NCI-H526 treated with DMSO at 0.1 percent for 48 hours (cell line): ENCODE measurements around the gene RSPO3.

Experiments
- DNase-seq: peaks from one replicate; lab custom pipeline; 2025; lab: John Stamatoyannopoulos, UW

The RSPO3 gene

GRCh38 chr6:127164036-127164435 lies 45.6 kb downstream of the RSPO3 start:
- DNase-seq: no peak

- DNase-seq: no peak
These were observed 46.1 kb downstream of the RSPO3 start for GRCh38 chr6:127164565-127164964.

DNA sequence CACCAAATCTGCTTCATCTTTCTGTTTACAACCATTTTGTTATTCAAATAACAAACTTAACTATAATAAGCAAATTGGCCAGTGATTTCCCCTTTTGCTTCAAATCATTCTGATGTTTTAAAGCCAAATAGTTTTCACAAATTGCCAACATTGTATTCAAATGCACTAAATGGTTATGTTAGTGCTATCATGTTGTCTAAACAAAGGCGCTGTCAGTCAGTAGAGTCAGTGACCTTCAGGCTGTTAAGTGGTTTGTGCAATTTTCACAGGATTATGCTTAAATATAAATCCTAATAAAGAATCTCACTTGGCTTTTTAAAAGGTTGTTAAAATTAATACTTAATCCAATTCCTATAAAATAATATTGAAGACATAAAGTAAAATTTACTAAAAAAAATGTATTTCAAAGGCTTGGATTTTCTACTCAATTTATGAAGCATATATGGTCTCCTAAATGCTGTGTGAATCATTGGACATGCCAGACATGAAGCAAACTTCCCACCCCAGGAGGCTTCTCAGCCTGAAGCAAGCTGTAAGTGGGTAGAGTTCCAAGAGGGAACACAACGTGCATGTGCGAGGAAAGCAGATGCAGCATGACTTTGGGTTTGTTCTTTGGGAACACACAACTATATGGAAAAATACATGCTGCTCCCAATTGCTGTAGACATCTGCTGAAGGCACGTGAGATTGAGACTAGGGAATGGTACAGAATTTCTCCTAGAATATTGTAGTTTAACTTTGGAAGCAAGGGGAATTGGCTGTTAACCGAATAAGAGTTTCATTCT lies 54.9 kb downstream of the RSPO3 start:
- no peak for DNase-seq

DNA sequence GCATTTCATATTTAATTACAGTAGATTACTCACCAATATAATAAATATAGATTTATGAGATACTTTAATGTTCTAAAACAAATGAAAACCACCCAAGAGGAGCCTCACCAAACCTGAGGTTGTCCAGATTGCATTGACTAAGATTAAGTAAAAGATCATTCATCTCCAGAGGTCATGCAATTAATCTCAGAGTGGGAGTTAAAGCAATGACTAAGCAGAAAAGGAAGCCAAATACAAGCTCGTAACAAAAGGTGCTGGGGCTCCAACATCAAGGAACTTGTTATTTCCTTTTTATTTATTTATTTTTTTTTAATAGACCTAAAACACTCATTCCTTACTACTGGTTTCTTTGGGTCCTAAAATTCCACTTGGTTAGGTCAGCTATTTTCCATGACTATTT lies 57.7 kb downstream of the RSPO3 start:
- DNase-seq: no peak

- DNase-seq: no peak
These were observed 58.8 kb downstream of the RSPO3 start for GRCh38 chr6:127177030-127177922.

- no peak for DNase-seq
These were observed 59.4 kb downstream of the RSPO3 start for GRCh38 chr6:127177923-127178231.

DNA sequence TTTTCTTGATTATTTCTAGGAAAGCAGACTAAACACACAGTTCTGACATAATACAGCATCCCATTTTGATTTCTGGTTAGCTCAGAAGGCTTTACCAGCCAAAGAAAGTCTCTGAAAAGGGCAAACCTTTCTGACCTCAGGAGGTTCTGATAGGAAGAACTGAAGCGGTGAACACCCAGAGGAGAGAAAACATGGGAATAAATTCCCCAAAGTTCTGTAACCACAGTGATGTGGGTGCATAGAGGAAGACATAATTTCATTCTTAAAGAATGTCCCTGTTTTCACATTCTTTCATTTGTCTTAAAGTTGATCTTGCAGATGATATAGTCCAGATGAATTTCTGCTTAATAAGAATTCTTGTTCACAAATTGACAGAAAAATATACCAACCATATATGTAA lies 60.3 kb downstream of the RSPO3 start:
- no peak for DNase-seq

DNA sequence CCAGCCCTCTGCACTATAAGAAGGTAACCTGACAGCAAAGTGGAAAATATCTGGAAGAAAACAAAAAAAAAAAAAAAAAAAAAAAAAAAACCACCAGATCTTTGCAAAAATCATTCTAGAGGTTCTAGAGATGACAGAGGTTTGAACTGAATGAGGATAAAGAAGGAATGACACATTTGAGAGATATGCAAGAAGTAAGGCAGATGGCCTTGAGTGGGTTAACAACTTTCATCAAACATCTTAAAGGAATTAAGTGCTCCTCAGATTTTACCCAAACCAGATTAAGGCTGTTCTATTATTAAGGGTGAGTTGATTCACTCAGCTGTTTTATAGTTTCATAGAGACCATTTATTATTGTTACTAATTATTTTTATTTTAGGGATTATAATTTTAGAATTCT lies 62.0 kb downstream of the RSPO3 start:
- no peak for DNase-seq

DNA sequence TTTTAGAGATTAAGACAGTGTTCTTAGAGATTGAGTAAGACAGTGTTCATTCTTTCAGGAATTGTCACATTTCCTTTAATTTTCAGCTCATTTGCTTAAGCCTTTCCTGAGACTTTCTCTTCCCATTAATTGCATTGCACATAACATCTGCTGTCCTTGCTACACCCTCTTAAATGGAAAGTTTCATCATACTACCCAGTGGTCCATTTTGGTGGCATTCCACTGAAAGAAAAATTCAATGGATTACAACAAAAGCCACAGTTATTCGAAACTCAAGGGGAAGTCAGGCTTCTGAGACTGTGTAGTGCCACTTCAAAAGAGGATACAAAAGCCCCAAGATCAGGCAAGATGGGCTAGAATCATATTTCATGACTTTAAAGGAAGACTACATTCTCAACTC lies 64.0 kb downstream of the RSPO3 start:
- DNase-seq: no peak

DNA sequence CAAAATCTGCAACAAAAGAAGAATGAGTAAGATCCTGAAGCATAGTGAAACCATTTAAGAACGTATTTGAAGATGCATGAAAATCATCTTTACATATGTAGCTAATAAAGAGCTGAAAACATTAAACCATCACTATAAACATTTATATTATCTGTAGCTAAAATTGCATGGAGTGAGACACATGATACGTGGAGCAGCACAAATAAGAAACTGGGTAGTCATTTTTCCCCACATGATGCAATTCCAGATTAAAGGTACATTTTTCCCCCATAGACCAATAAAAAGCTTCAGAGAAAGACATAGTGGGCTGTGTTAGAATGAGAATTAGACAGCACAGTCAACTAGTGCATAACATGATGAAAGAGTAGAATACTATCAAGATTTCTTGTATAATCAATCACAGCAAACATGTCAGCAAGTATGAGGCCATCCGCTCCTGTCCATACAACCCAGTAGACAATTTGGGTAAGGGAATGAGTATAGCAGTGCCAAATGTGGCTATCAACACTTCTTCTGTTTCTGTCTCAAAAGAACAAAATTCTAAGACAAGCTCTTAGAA lies 67.0 kb downstream of the RSPO3 start:
- DNase-seq: no peak

- DNase-seq: no peak
These were observed 68.4 kb downstream of the RSPO3 start for GRCh38 chr6:127186889-127187288.

DNA sequence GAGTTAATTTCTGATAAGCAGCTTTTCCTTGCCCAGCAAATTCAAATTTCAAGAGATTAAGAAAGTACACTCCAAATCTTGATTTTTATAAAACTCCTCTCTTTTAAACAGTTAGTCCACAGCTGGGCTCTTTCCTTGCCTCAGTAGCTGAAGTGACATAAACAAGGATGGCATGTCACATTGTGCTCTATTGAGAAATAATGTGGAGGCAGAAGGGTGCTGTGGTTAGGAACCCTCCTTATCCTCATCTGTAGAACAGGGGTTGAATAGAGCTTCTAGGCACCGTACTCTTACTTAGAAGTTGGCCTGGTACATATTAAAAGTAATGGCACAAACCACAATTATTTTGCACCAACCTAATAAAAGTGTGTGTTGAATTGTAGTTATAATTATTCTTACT lies 70.3 kb downstream of the RSPO3 start:
- DNase-seq: no peak

DNA sequence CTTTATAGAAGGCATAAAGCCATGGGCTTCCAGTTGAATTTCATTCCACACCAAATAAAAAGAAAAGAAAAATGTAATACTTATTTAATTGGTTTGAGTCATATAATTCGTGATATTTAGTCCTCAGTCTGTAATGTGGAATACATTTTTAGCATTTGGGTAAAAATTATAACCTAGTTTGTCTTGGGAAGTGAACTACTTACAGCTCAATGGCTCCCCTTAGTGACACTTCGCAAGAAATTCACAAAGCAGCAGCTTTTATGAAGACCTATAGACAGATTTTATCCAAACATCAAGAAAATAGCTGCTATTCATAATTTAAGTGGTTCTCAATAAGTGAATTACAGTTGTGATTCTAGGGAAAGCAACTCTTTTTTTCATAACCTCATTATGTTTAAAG lies 72.1 kb downstream of the RSPO3 start:
- peak; percentile 11 for DNase-seq

DNA sequence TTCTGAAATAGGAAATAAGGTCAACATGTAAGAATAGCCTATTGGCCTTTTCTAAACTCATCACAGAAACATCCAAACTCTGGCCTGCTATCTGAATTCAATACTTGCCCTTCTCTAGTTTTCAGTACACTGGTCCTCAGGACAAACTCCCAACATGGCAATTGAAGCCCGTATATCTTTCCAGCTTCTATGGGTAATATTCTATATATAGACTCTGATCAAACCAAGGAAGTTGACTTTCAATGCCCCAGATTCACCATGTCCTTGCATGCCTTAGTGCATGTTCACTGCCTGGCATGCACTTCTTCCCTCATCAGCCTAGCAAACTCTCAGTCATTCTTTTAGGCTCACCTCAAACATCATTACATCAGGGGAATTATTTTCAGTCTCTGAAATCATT lies 73.2 kb downstream of the RSPO3 start:
- no peak for DNase-seq

- no peak for DNase-seq
These were observed 74.6 kb downstream of the RSPO3 start for GRCh38 chr6:127192911-127193541.

GRCh38 chr6:127195833-127196232 lies 77.4 kb downstream of the RSPO3 start:
- DNase-seq: no peak

GRCh38 chr6:127198549-127198948 lies 80.1 kb downstream of the RSPO3 start:
- DNase-seq: no peak

GRCh38 chr6:127199470-127199869 lies 81.0 kb downstream of the RSPO3 start:
- DNase-seq: no peak

- DNase-seq: no peak
These were observed 81.6 kb downstream of the RSPO3 start for GRCh38 chr6:127200114-127200513.

DNA sequence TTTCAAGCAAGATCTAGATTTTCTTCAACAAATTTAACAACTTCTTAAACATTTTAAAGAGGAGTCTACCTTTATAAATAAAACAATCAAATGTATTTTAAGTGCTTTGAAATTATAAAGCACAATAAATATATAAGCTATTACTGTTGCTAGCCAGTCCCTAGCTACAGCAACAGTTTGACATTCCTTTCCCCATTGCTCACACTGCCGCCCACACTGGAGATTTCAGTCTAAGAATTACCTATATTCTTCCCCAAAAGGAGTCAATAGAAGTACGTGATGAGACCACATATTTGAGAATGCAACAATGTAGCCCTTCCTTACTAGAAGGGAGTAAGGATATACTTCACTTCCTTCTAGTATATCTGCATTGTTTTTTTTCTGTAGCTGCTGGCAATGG lies 82.8 kb downstream of the RSPO3 start:
- DNase-seq: no peak

DNA sequence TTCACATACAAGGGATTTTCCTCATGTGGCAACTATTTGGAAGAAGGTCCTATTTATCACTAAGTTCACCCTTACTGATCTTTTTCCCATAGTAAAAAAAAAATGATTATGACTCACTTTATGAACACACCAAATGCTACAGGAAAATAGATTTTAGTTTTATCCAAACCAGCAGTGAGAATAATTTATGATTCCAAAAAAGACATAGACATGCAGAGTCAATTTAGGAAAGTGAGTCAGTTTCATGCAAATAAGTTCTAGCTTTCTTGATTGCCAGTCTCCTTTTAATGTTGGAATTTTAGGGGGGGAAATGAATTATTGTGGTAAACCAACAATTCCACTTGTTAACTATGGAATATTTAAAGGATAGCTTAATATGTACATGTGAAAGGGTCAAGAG lies 84.2 kb downstream of the RSPO3 start:
- no peak for DNase-seq

DNA sequence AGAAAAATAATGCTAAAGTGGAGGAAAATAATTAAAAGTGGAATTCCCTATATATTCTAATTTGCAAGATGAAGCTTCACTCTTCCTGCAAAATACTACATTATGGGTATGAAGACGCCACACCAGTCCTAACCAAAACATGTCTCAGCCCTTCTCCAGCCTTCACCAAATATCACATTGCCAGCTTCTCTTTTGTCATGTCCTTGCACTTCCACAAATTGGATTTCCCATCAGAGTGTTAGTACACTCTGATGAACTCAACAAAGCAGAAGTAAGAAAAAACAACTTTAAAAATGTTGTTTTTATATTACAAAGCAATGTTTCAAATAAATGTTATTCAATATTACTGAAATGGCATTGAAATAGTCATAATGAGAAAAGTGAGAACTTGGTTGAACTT lies 85.8 kb downstream of the RSPO3 start:
- no peak for DNase-seq

- no peak for DNase-seq
These were observed 86.6 kb downstream of the RSPO3 start for GRCh38 chr6:127205036-127205435.
